Liver (tissue), 9 donors: ENCODE results near the gene ACLY. TPM values are rescaled to one million over a fixed set of nuclear protein-coding genes. Genes with fewer than 3 reads are reported as not detected.

Experiments
- DNase-seq: peaks from one replicate; pipeline ENCODE4 v3.0.0-alpha.2; 2017; ENCODE audit warnings: low spot score
- H3K27ac ChIP-seq, 2 donors: one replicate each; pipeline ENCODE4 v1.7.0; 2013; ENCODE audit warnings: inconsistent platforms in 2 of 2, low read length in 2 of 2, control low read depth in 1 of 2, low read depth in 1 of 2, mild to moderate bottlenecking in 1 of 2
- H3K27me3 ChIP-seq, 4 donors: one replicate each; pipeline versions ENCODE4 v1.6.1 to v1.7.0; 2013; ENCODE audit warnings: low read length in 3 of 4, inconsistent platforms in 1 of 4, mild to moderate bottlenecking in 1 of 4, moderate library complexity in 1 of 4; ENCODE audit not compliant: control insufficient read depth in 4 of 4, insufficient read depth in 4 of 4
- H3K36me3 ChIP-seq, 4 donors: one replicate each; pipeline versions ENCODE4 v1.6.1 to v1.7.0; 2013; ENCODE audit warnings: low read length in 3 of 4, mild to moderate bottlenecking in 3 of 4, low read depth in 1 of 4, moderate library complexity in 1 of 4; ENCODE audit not compliant: control insufficient read depth in 4 of 4, insufficient read depth in 3 of 4
- H3K4me1 ChIP-seq, 4 donors: one replicate each; pipeline versions ENCODE4 v1.6.1 to v1.7.0; 2013; ENCODE audit warnings: low read length in 3 of 4, mild to moderate bottlenecking in 3 of 4, moderate library complexity in 1 of 4; ENCODE audit not compliant: control insufficient read depth in 4 of 4, insufficient read depth in 4 of 4
- H3K4me3 ChIP-seq, 3 donors: one replicate each; pipeline versions ENCODE4 v1.6.1 to v1.7.0; 2013; ENCODE audit warnings: low read length in 3 of 3, control low read depth in 1 of 3, low read depth in 1 of 3, mild to moderate bottlenecking in 1 of 3
- H3K9ac ChIP-seq, 2 donors: one replicate each; pipeline ENCODE4 v1.7.0; 2013; ENCODE audit warnings: low read length in 2 of 2, mild to moderate bottlenecking in 2 of 2, moderate library complexity in 2 of 2, control low read depth in 1 of 2, low read depth in 1 of 2
- H3K9me3 ChIP-seq, 4 donors: one replicate each; pipeline versions ENCODE4 v1.6.1 to v1.7.0; 2013; ENCODE audit warnings: low read length in 3 of 4; ENCODE audit not compliant: control insufficient read depth in 4 of 4
- ATF3 ChIP-seq: IDR thresholded peaks from 2 replicates; pipeline ENCODE4 v1.6.1; 2016; ENCODE audit warnings: antibody characterized with exemption
- CTCF ChIP-seq: fragments of 150-350 bp; IDR thresholded peaks from 2 replicates; pipeline ENCODE4 v1.5.1; 2017; ENCODE audit warnings: improper control_type of control experiment, low read depth, low read length; ENCODE audit not compliant: missing input control
- EGR1 ChIP-seq, 2 donors: IDR thresholded peaks; 2 replicates each; pipeline ENCODE4 v1.6.1; 2016 to 2018; ENCODE audit warnings: antibody characterized with exemption in 2 of 2, low read depth in 2 of 2
- FOXA1 ChIP-seq: IDR thresholded peaks from 2 replicates; pipeline ENCODE4 v1.6.1; 2016; ENCODE audit warnings: antibody characterized with exemption
- FOXA2 ChIP-seq: IDR thresholded peaks from 2 replicates; pipeline ENCODE4 v1.6.1; 2016; ENCODE audit warnings: antibody characterized with exemption
- GABPA ChIP-seq, 2 donors: IDR thresholded peaks in 1 of 2; conservative IDR thresholded peaks in 1 of 2; 2 replicates each; pipeline ENCODE4 v1.6.1; 2016; ENCODE audit warnings: antibody characterized with exemption in 2 of 2, mild to moderate bottlenecking in 1 of 2, moderate library complexity in 1 of 2
- HNF4A ChIP-seq, 2 donors: conservative IDR thresholded peaks; 2 replicates each; pipeline ENCODE4 v1.6.1; 2016; ENCODE audit warnings: antibody characterized with exemption in 2 of 2, mild to moderate bottlenecking in 2 of 2
- HNF4G ChIP-seq: IDR thresholded peaks from 2 replicates; pipeline ENCODE4 v1.6.1; 2016; ENCODE audit warnings: antibody characterized with exemption
- JUND ChIP-seq, 2 donors: IDR thresholded peaks; 2 replicates each; pipeline ENCODE4 v1.6.1; 2016; ENCODE audit warnings: antibody characterized with exemption in 2 of 2
- MAX ChIP-seq: IDR thresholded peaks from 2 replicates; pipeline ENCODE4 v1.6.1; 2016; ENCODE audit warnings: antibody characterized with exemption
- NR2F2 ChIP-seq: IDR thresholded peaks from 2 replicates; pipeline ENCODE4 v1.6.1; 2016; ENCODE audit warnings: antibody characterized with exemption
- RAD21 ChIP-seq, 2 donors: IDR thresholded peaks; 2 replicates each; pipeline ENCODE4 v1.6.1; 2016; ENCODE audit warnings: antibody characterized with exemption in 2 of 2, mild to moderate bottlenecking in 2 of 2
- REST ChIP-seq: IDR thresholded peaks from 2 replicates; pipeline ENCODE4 v1.6.1; 2016; ENCODE audit warnings: antibody characterized with exemption, mild to moderate bottlenecking
- RXRA ChIP-seq, 2 donors: IDR thresholded peaks; 2 replicates each; pipeline ENCODE4 v1.6.1; 2017 to 2018; ENCODE audit warnings: antibody characterized with exemption in 2 of 2, mild to moderate bottlenecking in 1 of 2
- SP1 ChIP-seq: IDR thresholded peaks from 2 replicates; pipeline ENCODE4 v1.6.1; 2018; ENCODE audit warnings: antibody characterized with exemption, mild to moderate bottlenecking
- TAF1 ChIP-seq: conservative IDR thresholded peaks from 2 replicates; pipeline ENCODE4 v1.6.1; 2016; ENCODE audit warnings: antibody characterized with exemption, mild to moderate bottlenecking
- YY1 ChIP-seq: IDR thresholded peaks from 2 replicates; pipeline ENCODE4 v1.6.1; 2016; ENCODE audit warnings: antibody characterized with exemption, mild to moderate bottlenecking
- ZBTB33 ChIP-seq: IDR thresholded peaks from 2 replicates; pipeline ENCODE4 v1.6.1; 2016; ENCODE audit warnings: antibody characterized with exemption
- WGBS: extraction: QIAGEN DNeasy Blood & Tissue Kit; methylation state at CpG from one replicate; pipeline ENCODE4 v1.1.7; 2013; 5-methylcytosine and 5-hydroxymethylcytosine counted together
- polyA plus RNA-seq, 2 donors: library from polyadenylated mRNA; stranded (reverse) in 1 of 2; unstranded in 1 of 2; fragments of 200-250 nt in 1 of 2; fragments of >200 nt in 1 of 2; fragmentation: Nextera tagmentation in 1 of 2; extraction: Ambion mirVana in 1 of 2; gene quantifications; one replicate each; pipeline versions ENCODE4 v1.2.1 to v1.2.3, GENCODE V29; 2013 to 2015
- total RNA-seq, 2 donors: library from RNA; depleted of rRNA; stranded (reverse); fragments of >200 nt; gene quantifications; one replicate each; pipeline ENCODE4 v1.2.3, GENCODE V29; 2014
- donor health status: healthy.
- donor health status: healthy.
- donor health status: healthy.
- donor health status: healthy.
- donor health status: healthy.

ACLY gene
- total and polyA plus RNA-seq, 4 donors: 12.1 to 133 (median 37.1) TPM

GRCh38 chr17:41930009-41930832 is 11.5 kb upstream of the ACLY start, which contains the start of gene ODAD4:
ODAD4 (plus strand) TSS chr17:41930617; CDS start chr17:41930724, 107 bp downstream.
- peak; percentile 81 for TF ChIP-seq SP1
- TF ChIP-seq JUND (IDR thresholded peaks at IDR 0.05): peak; percentile 13 to 62
- TF ChIP-seq MAX: peak; percentile 86
- peak; percentile 28 for TF ChIP-seq ATF3
- TF ChIP-seq YY1: peak; percentile 95
- peak; percentile 77 to 94 for TF ChIP-seq RXRA (IDR thresholded peaks at IDR 0.05)
- TF ChIP-seq FOXA1: peak; percentile 85
- peak; percentile 90 to 92 for TF ChIP-seq EGR1 (IDR thresholded peaks at IDR 0.05; ENCODE audit: low read depth in 2 of 2)
- TF ChIP-seq HNF4A (conservative IDR thresholded peaks at IDR 0.05): peak; percentile 54 to 83
- TF ChIP-seq REST: peak; percentile 88
- peak; percentile 74 for TF ChIP-seq FOXA2
- no peak for TF ChIP-seq HNF4G
- TF ChIP-seq RAD21 (IDR thresholded peaks at IDR 0.05): peak; percentile 72 to 78
- TF ChIP-seq GABPA (IDR thresholded peaks at IDR 0.05 in 1 of 2, conservative IDR thresholded peaks at IDR 0.05 in 1 of 2): peak; percentile 80 to 92
- peak; percentile 63 for TF ChIP-seq TAF1
- peak; percentile 71 for TF ChIP-seq CTCF
- TF ChIP-seq NR2F2: no peak
- peak; percentile 85 for TF ChIP-seq ZBTB33
- H3K27ac ChIP-seq: peak within 1 kb of the TSS; percentile 87 to 96
- H3K4me3 ChIP-seq: peak within 1 kb of the TSS; percentile 39 to 76 (median 73)
- H3K4me1 ChIP-seq: peaks cover 0 to 10% (median 1%) of the 10 kb centered on the region in 4 donors
- no peaks in the 10 kb centered on the region for H3K9me3 ChIP-seq
- DNase-seq: peak; percentile 95
- WGBS: 2% methylated on average over 43 of the region's 43 CpGs
- peak within 1 kb of the TSS; percentile 62 to 89 for H3K9ac ChIP-seq
- no peaks in the 10 kb centered on the region for H3K36me3 ChIP-seq
- no peaks in the 10 kb centered on the region for H3K27me3 ChIP-seq
